MM.1S (cell line): ENCODE data around the gene OR2H1.

ENCODE experiments used
- DNase-seq: peaks from one replicate; pipeline ENCODE4 v3.0.0-alpha.2; 2015
- H2AFZ ChIP-seq: fragments of 300-600 bp; sonication (generic); 2 replicates; pipeline ENCODE4 v1.6.0; 2016; ENCODE audit warnings: antibody characterized with exemption, low read length
- H3F3A ChIP-seq: fragments of 300-600 bp; sonication (generic); 2 replicates; pipeline ENCODE4 v1.6.1; 2016; ENCODE audit warnings: mild to moderate bottlenecking, antibody characterized with exemption, low read length, moderate library complexity, mixed read lengths; ENCODE audit not compliant: insufficient read depth
- H3K27ac ChIP-seq: fragments of 300-600 bp; sonication (generic); 2 replicates; pipeline ENCODE4 v1.5.1; 2016; ENCODE audit warnings: mild to moderate bottlenecking, low read length
- H3K27me3 ChIP-seq: fragments of 300-600 bp; sonication (generic); replicated peaks from 2 replicates; pipeline ENCODE4 v1.6.0; 2016; ENCODE audit warnings: low read length; ENCODE audit not compliant: insufficient read depth
- H3K36me3 ChIP-seq: fragments of 300-600 bp; sonication (generic); replicated peaks from 2 replicates; pipeline ENCODE4 v1.6.1; 2016; ENCODE audit warnings: mild to moderate bottlenecking, low read length, mixed read lengths; ENCODE audit not compliant: insufficient read depth
- H3K4me1 ChIP-seq: fragments of 300-600 bp; sonication (generic); 2 replicates; pipeline ENCODE4 v1.6.1; 2016; ENCODE audit warnings: low read length, mixed read lengths
- H3K4me2 ChIP-seq: fragments of 300-600 bp; sonication (generic); 2 replicates; pipeline ENCODE4 v1.6.0; 2016; ENCODE audit warnings: low read depth, low read length
- H3K4me3 ChIP-seq: fragments of 300-600 bp; sonication (generic); 2 replicates; pipeline ENCODE4 v1.5.1; 2016; ENCODE audit warnings: low read length, mixed read lengths
- H3K79me2 ChIP-seq: fragments of 300-600 bp; sonication (generic); 2 replicates; pipeline ENCODE4 v1.6.1; 2016; ENCODE audit warnings: mixed run types, low read length, mixed read lengths
- H3K9ac ChIP-seq: fragments of 300-600 bp; sonication (generic); 2 replicates; pipeline ENCODE4 v1.6.1; 2016; ENCODE audit warnings: low read length, mixed read lengths
- H3K9me2 ChIP-seq: fragments of 300-600 bp; sonication (generic); replicated peaks from 2 replicates; pipeline ENCODE4 v1.6.1; 2016; ENCODE audit warnings: mild to moderate bottlenecking, low read length, mixed read lengths; ENCODE audit not compliant: insufficient read depth
- H3K9me3 ChIP-seq: fragments of 300-600 bp; sonication (generic); replicated peaks from 2 replicates; pipeline ENCODE4 v1.6.1; 2016; ENCODE audit warnings: mild to moderate bottlenecking, low read length, mixed read lengths; ENCODE audit not compliant: insufficient read depth
- H4K20me1 ChIP-seq: fragments of 300-600 bp; sonication (generic); 2 replicates; pipeline ENCODE4 v1.6.1; 2016; ENCODE audit warnings: mild to moderate bottlenecking, low read length, moderate library complexity, mixed read lengths; ENCODE audit not compliant: insufficient read depth
- EZH2 ChIP-seq: fragments of 300-600 bp; sonication (generic); optimal IDR thresholded peaks from 2 replicates; pipeline ENCODE3; 2017; ENCODE audit warnings: low read depth, mild to moderate bottlenecking, antibody characterized with exemption, low read length, mixed read lengths
- EZH2phosphoT487 ChIP-seq: fragments of 300-600 bp; sonication (generic); IDR thresholded peaks from 2 replicates; pipeline ENCODE4 v1.6.1; 2018; ENCODE audit warnings: antibody characterized with exemption, low read length
- TF ChIP-seq, protein P1 (sequence below): fragments of 300-600 bp; sonication (generic); IDR thresholded peaks from 2 replicates; pipeline ENCODE4 v1.5.1; 2016; ENCODE audit warnings: antibody characterized with exemption, low read length, mixed read lengths

OR2H1 gene

DNA sequence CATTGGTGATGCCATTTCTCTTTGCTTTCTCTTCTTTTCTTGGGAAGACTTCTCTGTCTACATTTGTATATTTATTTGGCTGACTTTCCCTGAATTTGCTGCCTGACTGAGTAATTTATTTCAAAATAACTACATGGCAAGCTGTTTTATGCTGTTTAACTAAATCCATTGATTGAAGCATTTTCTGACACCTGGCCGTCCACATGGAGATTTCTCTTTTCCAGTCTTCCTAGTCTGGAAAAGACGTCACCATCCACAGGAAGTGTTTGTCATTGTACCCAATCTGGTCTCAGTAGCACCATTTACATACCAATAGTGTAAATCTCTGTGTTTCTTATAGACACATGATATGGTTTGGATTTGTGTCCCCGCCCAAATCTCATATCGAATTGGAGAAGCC is 40.0 kb downstream of the OR2H1 start:
- no peaks in the 10 kb centered on the region for H4K20me1 ChIP-seq
- H3K27ac ChIP-seq, result no peak overlapping the region
- no peaks in the 10 kb centered on the region for H3K36me3 ChIP-seq
- H2AFZ ChIP-seq, result no peak overlapping the region
- no peak overlapping the region for H3K9ac ChIP-seq
- no peak for TF ChIP-seq EZH2
- no peak for TF ChIP-seq EZH2phosphoT487
- TF ChIP-seq, protein P1, sequence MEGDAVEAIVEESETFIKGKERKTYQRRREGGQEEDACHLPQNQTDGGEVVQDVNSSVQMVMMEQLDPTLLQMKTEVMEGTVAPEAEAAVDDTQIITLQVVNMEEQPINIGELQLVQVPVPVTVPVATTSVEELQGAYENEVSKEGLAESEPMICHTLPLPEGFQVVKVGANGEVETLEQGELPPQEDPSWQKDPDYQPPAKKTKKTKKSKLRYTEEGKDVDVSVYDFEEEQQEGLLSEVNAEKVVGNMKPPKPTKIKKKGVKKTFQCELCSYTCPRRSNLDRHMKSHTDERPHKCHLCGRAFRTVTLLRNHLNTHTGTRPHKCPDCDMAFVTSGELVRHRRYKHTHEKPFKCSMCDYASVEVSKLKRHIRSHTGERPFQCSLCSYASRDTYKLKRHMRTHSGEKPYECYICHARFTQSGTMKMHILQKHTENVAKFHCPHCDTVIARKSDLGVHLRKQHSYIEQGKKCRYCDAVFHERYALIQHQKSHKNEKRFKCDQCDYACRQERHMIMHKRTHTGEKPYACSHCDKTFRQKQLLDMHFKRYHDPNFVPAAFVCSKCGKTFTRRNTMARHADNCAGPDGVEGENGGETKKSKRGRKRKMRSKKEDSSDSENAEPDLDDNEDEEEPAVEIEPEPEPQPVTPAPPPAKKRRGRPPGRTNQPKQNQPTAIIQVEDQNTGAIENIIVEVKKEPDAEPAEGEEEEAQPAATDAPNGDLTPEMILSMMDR, result no peak
- H3K27me3 ChIP-seq, result no peaks in the 10 kb centered on the region
- no peaks in the 10 kb centered on the region for H3F3A ChIP-seq
- H3K9me3 ChIP-seq, result no peaks in the 10 kb centered on the region
- H3K79me2 ChIP-seq, result no peaks in the 10 kb centered on the region
- H3K4me3 ChIP-seq, result no peak overlapping the region
- H3K9me2 ChIP-seq, result no peaks in the 10 kb centered on the region
- H3K4me2 ChIP-seq, result no peak overlapping the region
- no peaks in the 10 kb centered on the region for H3K4me1 ChIP-seq
- DNase-seq, result no peak

DNA sequence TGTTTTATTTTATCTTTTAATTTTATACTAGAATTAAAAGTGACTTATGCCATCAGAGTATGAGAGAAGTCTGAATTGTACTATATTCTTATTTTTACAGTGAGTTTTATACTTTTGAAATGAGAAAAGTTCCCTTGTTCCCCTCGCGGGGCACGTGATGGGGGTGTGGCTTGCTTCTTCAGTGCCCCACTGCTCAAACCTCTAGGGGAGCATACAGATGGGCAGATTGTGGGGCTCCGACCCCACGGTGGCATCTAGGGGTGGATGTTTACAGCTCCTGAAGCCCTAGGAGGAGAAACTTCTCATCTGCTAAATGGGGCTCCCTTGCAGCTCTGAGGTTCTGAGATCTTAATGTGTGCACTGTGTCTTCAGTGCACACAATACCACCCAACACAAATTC is 42.7 kb downstream of the OR2H1 start:
- TF ChIP-seq EZH2 (no peak), EZH2phosphoT487 (no peak)
- TF ChIP-seq, protein P1, result no peak
- no peaks in the 10 kb centered on the region for H3K9me2 ChIP-seq
- H3K79me2 ChIP-seq, result no peaks in the 10 kb centered on the region
- no peak overlapping the region for H3K4me3 ChIP-seq
- H3K27me3 ChIP-seq, result no peaks in the 10 kb centered on the region
- DNase-seq, result no peak
- H3K36me3 ChIP-seq, result no peaks in the 10 kb centered on the region
- no peak overlapping the region for H3K9ac ChIP-seq
- H3F3A ChIP-seq, result no peaks in the 10 kb centered on the region
- no peak overlapping the region for H2AFZ ChIP-seq
- H3K27ac ChIP-seq, result no peak overlapping the region
- no peaks in the 10 kb centered on the region for H3K4me1 ChIP-seq
- no peaks in the 10 kb centered on the region for H4K20me1 ChIP-seq
- no peaks in the 10 kb centered on the region for H3K9me3 ChIP-seq
- no peak overlapping the region for H3K4me2 ChIP-seq

DNA sequence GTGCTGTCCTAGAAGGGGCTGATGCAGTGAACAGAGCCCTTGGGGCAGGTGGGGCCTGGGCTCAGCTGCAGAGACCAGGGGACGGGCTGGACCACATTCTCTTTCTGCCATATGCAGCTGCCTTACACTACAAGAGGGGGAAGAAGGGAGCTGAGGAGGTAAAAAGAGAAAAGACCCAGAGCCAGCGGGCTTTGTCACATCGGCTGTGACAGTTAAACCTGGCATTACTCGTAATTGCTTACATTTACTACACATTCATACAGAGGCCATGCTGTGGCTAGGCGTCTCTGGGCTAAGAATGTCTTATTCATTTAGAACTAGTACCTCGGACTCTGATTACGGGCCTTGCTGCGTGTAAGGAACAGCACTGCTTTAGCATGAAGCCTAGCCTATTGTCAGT is 43.6 kb downstream of the OR2H1 start:
- no peaks in the 10 kb centered on the region for H3K4me1 ChIP-seq
- H3F3A ChIP-seq, result no peaks in the 10 kb centered on the region

DNA sequence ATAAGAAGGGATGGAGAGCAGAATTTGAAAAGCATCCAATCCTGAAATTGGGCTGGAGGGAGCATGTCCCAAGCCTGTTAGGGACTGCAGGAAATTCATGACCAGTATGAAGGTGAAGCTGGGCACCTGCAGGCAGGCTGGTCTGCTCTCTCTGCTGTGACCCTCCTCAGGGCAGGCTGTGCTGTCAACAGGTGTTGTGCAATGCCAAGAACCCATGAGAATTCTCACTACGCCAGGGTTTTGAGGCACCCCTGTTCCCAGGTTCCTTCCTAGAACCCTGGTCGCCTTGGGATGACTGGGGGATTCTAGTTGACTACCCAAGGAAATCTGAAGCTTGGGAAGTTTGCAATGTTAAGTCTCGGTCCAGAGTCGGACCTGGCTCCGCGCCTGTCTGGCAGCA is 44.2 kb downstream of the OR2H1 start:
- H3K4me1 ChIP-seq, result no peaks in the 10 kb centered on the region
- no peaks in the 10 kb centered on the region for H3K36me3 ChIP-seq
- no peak overlapping the region for H3K27ac ChIP-seq
- H3K9ac ChIP-seq, result no peak overlapping the region
- H3K27me3 ChIP-seq, result no peaks in the 10 kb centered on the region
- H3K4me2 ChIP-seq, result no peak overlapping the region
- no peak for DNase-seq
- no peaks in the 10 kb centered on the region for H3K9me3 ChIP-seq
- H3K79me2 ChIP-seq, result no peaks in the 10 kb centered on the region
- TF ChIP-seq EZH2phosphoT487, result no peak
- TF ChIP-seq, protein P1, result no peak
- TF ChIP-seq EZH2, result no peak
- H3F3A ChIP-seq, result no peaks in the 10 kb centered on the region
- no peaks in the 10 kb centered on the region for H3K9me2 ChIP-seq
- H4K20me1 ChIP-seq, result no peaks in the 10 kb centered on the region
- no peak overlapping the region for H2AFZ ChIP-seq
- no peak overlapping the region for H3K4me3 ChIP-seq

More for the DNA sequence above, 43.6 kb downstream of the OR2H1 start:
- no peaks in the 10 kb centered on the region for H3K27me3 ChIP-seq
- TF ChIP-seq EZH2phosphoT487, result no peak
- H3K27ac ChIP-seq, result no peak overlapping the region
- H2AFZ ChIP-seq, result no peak overlapping the region
- H3K36me3 ChIP-seq, result no peaks in the 10 kb centered on the region
- no peak overlapping the region for H3K9ac ChIP-seq
- no peak for DNase-seq
- H3K9me3 ChIP-seq, result no peaks in the 10 kb centered on the region
- H3K79me2 ChIP-seq, result no peaks in the 10 kb centered on the region
- no peak overlapping the region for H3K4me3 ChIP-seq
- H4K20me1 ChIP-seq, result no peaks in the 10 kb centered on the region
- H3K9me2 ChIP-seq, result no peaks in the 10 kb centered on the region
- no peak overlapping the region for H3K4me2 ChIP-seq
